IgD-negative memory B cell (primary cell): ENCODE measurements around the gene UBXN1. TPM values are rescaled to one million over a fixed set of nuclear protein-coding genes. Genes with fewer than 3 reads are reported as not detected.
A peak's percentile ranks its signal among the peaks of the same experiment; 100 is the strongest.
"Not testable (repeated sequence)": the region's sequence is repeated elsewhere in the genome, so short reads cannot be mapped to it uniquely, and the experiment has no call there.

ENCODE experiments used
- H3K27ac Mint-ChIP-seq, 3 donors: one replicate each; pipeline ENCODE4 v1.8.0; 2020 to 2022; ENCODE audit warnings: mild to moderate bottlenecking in 3 of 3, mixed read lengths in 3 of 3, moderate library complexity in 1 of 3
- H3K27me3 Mint-ChIP-seq: one replicate; pipeline ENCODE4 v1.8.0; 2021; ENCODE audit warnings: mixed read lengths
- H3K36me3 Mint-ChIP-seq: one replicate; pipeline ENCODE4 v1.8.0; 2020; ENCODE audit warnings: mild to moderate bottlenecking, mixed read lengths
- H3K4me1 Mint-ChIP-seq, 3 donors: one replicate each; pipeline ENCODE4 v1.8.0; 2020 to 2022; ENCODE audit warnings: mixed read lengths in 3 of 3, mild to moderate bottlenecking in 1 of 3
- H3K4me3 Mint-ChIP-seq, 4 donors: one replicate each; pipeline ENCODE4 v1.8.0; 2020 to 2022; ENCODE audit warnings: mild to moderate bottlenecking in 4 of 4, mixed read lengths in 4 of 4, moderate library complexity in 3 of 4
- H3K9me3 Mint-ChIP-seq, 3 donors: one replicate each; pipeline ENCODE4 v1.8.0; 2020 to 2021; ENCODE audit warnings: mixed read lengths in 3 of 3, mild to moderate bottlenecking in 1 of 3
- polyA plus RNA-seq: library from polyadenylated mRNA; unstranded; fragments of 300-500 nt; fragmentation: Illumina TruSeq; gene quantifications from one replicate; pipeline ENCODE4 v1.2.3, GENCODE V29; 2021

The UBXN1 gene
- polyA plus RNA-seq, 1 donor from 2014 or later: 228 TPM

DNA sequence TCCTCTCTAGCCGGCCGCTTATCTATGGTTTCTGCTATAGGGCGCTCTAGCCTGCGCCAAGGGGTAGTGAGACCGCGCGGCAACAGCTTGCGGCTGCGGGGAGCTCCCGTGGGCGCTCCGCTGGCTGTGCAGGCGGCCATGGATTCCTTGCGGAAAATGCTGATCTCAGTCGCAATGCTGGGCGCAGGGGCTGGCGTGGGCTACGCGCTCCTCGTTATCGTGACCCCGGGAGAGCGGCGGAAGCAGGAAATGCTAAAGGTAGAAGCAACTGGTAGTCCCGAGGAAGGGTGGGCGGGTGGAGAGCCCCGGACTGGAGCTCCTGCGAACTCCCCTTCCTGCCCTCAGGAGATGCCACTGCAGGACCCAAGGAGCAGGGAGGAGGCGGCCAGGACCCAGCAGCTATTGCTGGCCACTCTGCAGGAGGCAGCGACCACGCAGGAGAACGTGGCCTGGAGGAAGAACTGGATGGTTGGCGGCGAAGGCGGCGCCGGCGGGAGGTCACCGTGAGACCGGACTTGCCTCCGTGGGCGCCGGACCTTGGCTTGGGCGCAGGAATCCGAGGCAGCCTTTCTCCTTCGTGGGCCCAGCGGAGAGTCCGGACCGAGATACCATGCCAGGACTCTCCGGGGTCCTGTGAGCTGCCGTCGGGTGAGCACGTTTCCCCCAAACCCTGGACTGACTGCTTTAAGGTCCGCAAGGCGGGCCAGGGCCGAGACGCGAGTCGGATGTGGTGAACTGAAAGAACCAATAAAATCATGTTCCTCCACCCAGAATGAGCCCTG, 7.1 kb downstream of the UBXN1 start, which contains the start of the genes LBHD1 and UQCC3:
TSS of gene LBHD1 (minus strand) at position 660 of the 782 bp plus-strand sequence. CDS start 2,236 bp downstream, outside the sequence.
TSS of gene UQCC3 (plus strand) at position 66 of the 782 bp plus-strand sequence. CDS start at position 139, 73 bp downstream.
- Mint-ChIP-seq H3K27me3 (no peaks in the 10 kb centered on the region), H3K4me1 (peaks cover 21 to 29% (median 25%) of the 10 kb centered on the region in 3 donors), H3K36me3 (peaks cover 2% of the 10 kb centered on the region), H3K27ac (peak within 1 kb of the TSS; percentile 94 to 99 (median 99)), H3K9me3 (no peaks in the 10 kb centered on the region), H3K4me3 (peak within 1 kb of the TSS; percentile 98 to 100 (median 100))

DNA sequence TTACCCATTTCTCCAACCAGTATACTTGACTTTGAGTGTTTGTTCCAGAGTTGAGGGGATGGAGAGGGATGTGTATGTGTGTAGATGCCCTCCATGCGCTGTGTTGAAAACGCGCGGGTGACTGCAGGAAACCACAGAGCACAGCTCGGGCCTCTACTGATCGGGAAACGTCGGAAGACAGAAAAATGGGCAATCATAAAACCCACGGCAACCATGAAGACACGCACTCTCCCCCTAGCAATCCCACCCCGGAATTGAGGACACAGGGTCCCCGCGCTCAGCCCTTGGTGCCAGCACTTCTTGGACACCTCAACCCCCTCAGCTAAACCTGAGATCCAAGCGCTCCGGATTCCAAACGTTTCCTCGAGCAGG, 7.7 kb downstream of the UBXN1 start:
- H3K4me1 Mint-ChIP-seq: peaks cover 21 to 34% (median 28%) of the 10 kb centered on the region in 3 donors
- peak overlapping the region; percentile 98 to 100 (median 100) for H3K4me3 Mint-ChIP-seq
- H3K27ac Mint-ChIP-seq: peak overlapping the region; percentile 94 to 99 (median 99)
- no peaks in the 10 kb centered on the region for H3K9me3 Mint-ChIP-seq
- peaks cover 2% of the 10 kb centered on the region for H3K36me3 Mint-ChIP-seq
- no peaks in the 10 kb centered on the region for H3K27me3 Mint-ChIP-seq

DNA sequence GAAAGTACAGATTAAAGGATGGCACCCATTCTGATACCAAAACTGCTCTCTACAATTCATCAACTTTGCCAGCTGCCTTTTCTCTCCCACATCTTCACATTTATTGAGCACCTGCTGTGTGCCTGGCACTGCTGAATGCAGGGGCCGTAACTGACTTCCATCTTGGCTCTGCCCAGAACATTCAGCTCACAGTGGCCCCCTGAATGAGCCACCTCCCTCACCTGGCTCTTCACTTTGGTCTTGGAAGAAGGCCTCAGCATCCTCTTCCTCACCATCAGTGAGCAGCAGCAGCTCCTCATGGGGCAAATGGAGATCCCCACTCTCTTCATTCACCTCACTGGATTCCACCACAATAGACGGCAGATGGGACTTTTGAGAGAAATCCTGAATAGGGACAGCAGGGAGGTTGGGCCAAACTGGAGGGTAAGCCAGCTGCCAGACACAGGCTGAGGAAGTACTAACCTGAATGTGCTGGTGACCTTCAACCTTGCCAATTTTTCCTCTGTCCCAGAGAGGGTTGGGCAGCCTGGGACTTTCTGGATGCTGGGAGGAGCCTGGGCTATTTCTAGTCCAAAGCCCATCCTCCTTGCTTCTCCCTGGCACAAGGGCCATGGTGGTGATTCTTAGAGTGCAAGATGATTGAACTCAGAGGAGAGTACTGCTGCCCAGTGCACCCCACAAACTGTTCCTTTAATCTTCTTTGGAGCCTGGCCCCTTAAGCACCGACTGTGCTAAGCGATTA, 9.3 kb downstream of the UBXN1 start:
- Mint-ChIP-seq H3K9me3 (no peaks in the 10 kb centered on the region), H3K4me1 (peaks cover 29 to 32% (median 31%) of the 10 kb centered on the region in 3 donors), H3K36me3 (no peaks in the 10 kb centered on the region), H3K27me3 (no peaks in the 10 kb centered on the region), H3K27ac (peak overlapping the region in 2 of 3 donors; percentile 37 to 86), H3K4me3 (peak overlapping the region in 3 of 4 donors; percentile 83 to 100 (median 98))

DNA sequence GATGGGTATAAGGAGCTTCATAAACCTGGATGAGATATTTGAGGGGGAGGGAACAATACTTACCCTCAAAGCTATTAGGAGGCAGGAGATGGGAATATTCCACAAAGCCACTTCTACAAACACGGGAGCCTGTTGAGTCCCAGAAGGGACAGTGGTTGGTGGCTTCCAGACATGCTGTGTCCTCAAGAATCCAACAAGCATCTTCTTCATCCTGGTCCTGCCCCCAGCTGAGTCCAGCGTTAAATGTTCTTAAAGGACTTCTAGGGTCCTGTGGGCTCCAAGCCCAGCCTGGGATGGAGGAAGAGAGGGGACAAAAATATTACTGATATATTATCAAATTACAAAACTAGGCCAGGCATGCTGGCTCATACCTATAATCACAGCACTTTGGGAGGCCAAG, 11.4 kb downstream of the UBXN1 start:
- Mint-ChIP-seq H3K36me3 (no peaks in the 10 kb centered on the region), H3K4me1 (peaks cover 31 to 34% (median 34%) of the 10 kb centered on the region in 3 donors), H3K27ac (peak overlapping the region in 2 of 3 donors; percentile 98), H3K4me3 (peak overlapping the region in 3 of 4 donors; percentile 63 to 99 (median 98)), H3K9me3 (no peaks in the 10 kb centered on the region), H3K27me3 (no peaks in the 10 kb centered on the region)

DNA sequence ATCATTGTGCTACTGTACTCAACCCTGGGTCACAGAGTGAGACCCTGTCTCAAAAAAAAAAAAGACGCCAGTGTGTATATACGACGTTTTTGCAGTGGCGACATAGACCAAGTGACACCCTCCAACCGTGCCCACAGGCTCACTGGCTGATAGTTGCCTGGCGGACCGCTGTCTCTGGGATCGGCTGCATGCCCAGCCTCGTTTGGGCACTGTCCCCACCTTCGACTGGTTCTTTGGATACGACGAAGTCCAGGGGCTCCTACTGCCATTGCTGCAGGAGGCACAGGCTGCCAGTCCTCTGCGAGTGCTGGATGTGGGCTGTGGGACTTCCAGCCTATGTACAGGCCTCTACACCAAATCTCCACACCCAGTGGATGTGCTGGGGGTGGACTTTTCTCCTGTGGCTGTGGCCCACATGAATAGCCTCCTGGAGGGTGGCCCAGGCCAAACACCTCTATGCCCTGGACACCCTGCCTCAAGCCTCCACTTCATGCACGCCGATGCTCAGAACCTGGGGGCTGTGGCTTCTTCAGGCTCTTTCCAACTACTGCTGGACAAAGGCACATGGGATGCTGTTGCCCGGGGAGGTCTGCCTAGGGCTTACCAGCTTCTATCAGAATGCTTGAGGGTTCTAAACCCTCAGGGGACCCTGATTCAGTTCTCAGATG, 12.5 kb downstream of the UBXN1 start:
- Mint-ChIP-seq H3K4me1 (peaks cover 27 to 29% (median 29%) of the 10 kb centered on the region in 3 donors), H3K27me3 (no peaks in the 10 kb centered on the region), H3K9me3 (no peaks in the 10 kb centered on the region), H3K36me3 (no peaks in the 10 kb centered on the region), H3K27ac (peak overlapping the region; percentile 46 to 98 (median 98)), H3K4me3 (peak overlapping the region; percentile 96 to 99 (median 98))

DNA sequence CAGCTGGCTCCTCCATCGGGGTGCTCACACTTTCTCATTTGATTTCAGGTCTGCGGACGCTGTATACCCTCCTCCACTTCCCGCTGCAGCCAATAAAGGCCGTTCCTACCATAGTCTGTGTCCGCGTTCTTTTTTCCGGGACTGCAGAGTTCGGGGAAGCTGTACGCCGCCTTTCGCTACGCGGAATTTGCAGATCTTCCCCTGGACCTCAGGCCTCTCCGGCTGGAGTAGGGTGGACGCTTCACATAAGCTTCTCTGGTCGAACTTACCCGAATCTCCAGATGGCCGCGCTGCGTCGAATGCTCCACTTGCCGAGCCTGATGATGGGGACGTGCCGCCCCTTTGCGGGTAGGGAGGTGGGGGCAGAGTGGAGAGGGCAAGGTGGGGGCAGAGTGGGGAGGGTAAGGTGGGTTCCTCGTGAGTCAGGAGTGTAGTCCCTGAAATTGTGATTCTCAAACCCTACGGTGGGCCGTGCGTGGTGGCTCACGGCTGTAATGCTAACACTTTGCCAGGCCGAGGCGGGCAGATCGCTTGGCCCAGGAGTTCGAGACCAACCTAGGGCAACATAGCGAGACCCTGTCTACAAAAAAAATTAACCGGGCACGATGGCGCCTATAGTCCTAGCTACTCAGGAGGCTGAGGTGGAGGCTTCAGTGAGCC, 13.1 kb downstream of the UBXN1 start:
- Mint-ChIP-seq H3K27me3 (no peaks in the 10 kb centered on the region), H3K36me3 (no peaks in the 10 kb centered on the region), H3K4me3 (peak overlapping the region; percentile 96 to 99 (median 98)), H3K27ac (peak overlapping the region; percentile 95 to 98 (median 98)), H3K9me3 (no peaks in the 10 kb centered on the region), H3K4me1 (peaks cover 22 to 27% (median 25%) of the 10 kb centered on the region in 3 donors)

DNA sequence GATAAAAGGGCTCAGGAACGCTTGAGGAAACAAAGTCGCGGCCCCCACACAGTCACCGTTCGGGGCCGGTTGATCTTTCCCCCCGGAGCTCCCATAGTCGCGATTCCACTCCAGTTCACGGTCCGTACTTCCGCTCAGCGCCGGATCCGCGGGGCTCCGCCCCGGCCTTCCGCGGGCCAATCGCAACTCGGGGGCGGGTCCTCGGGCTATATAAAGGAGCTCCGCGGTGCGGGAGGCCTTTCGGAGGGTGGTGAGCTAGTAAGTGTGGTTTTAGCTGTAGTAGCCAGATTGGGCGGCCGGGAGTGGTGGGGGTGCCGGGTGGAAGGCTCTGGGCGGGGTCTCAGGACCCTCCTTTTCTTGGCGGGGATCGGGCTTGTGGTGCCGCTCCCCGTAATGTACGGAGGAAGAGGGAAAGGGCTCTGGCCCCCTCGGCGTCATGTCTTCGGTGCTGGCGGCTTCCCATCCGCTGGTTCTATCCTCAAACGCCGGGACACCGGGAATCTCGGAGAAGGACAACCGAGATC, 13.7 kb downstream of the UBXN1 start, which contains the start of the genes C11orf98 and CSKMT:
TSS of gene C11orf98 (minus strand) at position 136 of the 524 bp plus-strand sequence. CDS start at position 95, 41 bp downstream.
TSS of gene CSKMT (plus strand) at position 238 of the 524 bp plus-strand sequence. CDS start 568 bp downstream, outside the sequence.
- Mint-ChIP-seq H3K27me3 (no peaks in the 10 kb centered on the region), H3K36me3 (no peaks in the 10 kb centered on the region), H3K4me3 (peak within 1 kb of the TSS; percentile 96 to 99 (median 98)), H3K4me1 (peaks cover 21 to 24% (median 22%) of the 10 kb centered on the region in 3 donors), H3K27ac (peak within 1 kb of the TSS; percentile 95 to 98 (median 98)), H3K9me3 (no peaks in the 10 kb centered on the region)

DNA sequence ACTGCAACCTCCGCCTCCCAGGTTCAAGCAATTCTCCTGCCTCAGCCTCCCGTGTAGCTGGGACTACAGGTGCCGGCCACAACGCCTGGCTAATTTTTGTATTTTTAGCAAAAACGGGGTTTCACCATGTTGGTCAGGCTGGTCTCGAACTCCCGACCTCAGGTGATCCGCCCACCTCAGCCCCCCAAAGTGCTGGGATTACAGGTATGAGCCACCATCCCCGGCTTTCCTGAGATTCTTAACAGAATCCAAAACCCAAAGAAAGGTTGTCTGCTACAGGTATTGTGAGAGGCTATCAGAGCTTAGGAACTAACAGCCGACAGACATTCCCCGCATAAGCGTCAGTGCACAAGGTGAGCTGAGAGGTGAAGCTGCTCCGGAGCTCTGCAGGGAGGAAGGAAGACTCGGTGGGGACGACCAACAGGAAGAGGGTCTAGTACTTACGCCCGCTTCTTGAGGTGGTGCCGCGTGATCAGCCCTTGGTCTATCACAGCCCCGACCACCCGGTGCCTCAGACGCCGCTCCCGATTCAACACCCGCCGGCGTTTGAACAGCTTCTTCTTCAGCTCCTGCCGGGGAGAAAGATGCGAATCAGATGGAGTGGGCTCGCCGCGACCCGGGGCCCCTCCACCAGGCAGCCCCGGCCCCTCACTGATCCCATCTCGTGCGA, 14.3 kb downstream of the UBXN1 start:
- no peaks in the 10 kb centered on the region for H3K27me3 Mint-ChIP-seq
- H3K27ac Mint-ChIP-seq: peak overlapping the region; percentile 95 to 98 (median 98)
- no peaks in the 10 kb centered on the region for H3K36me3 Mint-ChIP-seq
- peaks cover 21 to 24% (median 22%) of the 10 kb centered on the region in 3 donors for H3K4me1 Mint-ChIP-seq
- H3K9me3 Mint-ChIP-seq: no peaks in the 10 kb centered on the region
- peak overlapping the region; percentile 96 to 99 (median 98) for H3K4me3 Mint-ChIP-seq

DNA sequence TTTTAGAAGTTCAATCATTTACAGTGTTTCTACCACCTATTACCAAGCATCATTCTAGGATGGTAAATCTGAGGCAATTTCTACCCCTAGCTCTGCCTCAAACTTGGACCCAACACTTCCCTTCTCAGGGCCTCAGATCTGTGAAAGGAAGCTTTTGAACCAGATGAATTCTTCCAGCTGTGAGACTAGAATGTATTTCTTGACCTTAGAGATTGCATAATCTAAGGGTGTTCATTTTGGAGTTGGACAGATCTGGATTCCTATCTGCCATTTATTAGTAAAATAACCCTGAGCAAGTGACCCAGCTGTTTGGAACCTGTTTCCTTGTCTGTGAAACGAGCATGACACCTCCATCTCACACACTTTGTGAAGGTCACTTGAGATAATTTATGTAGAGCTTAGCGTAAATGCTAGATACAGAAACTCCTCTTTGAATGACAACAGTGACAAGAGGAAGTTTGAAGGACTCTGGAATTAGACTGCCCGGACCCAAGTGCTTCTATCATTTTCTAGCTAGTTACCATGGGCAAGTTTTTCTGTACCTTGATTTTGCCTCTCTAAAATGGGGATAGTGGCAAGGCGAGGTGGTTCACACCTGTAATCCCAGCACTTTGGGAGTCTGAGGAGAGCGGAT, 22.0 kb downstream of the UBXN1 start:
- Mint-ChIP-seq H3K4me1 (peaks cover 7 to 11% (median 9%) of the 10 kb centered on the region in 3 donors), H3K36me3 (no peaks in the 10 kb centered on the region), H3K9me3 (no peaks in the 10 kb centered on the region), H3K27me3 (no peaks in the 10 kb centered on the region), H3K4me3 (peak overlapping the region in 1 of 4 donors; percentile 70), H3K27ac (peak overlapping the region in 1 of 3 donors; percentile 52)

DNA sequence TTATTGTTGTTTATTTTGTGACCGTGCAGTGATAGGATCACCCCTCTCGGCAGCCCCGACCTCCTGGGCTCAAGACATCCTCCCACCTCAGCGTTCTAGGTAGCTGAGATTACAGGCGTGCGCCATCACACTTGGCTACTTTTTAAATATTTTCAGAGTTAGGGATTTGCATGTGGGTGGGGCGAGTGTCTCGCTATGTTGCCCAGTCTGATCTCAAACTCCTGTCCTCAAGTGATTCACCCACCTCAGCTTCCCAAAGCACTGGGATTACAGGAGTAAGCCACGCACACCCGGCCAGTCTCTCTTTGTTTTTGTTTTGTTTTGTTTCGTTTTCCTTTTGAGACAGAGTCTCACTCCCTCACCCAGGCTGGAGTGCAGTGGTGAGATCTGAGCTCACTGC, 24.6 kb downstream of the UBXN1 start:
- Mint-ChIP-seq H3K36me3 (no peaks in the 10 kb centered on the region), H3K27ac (peak overlapping the region in 2 of 3 donors; percentile 81 to 100), H3K27me3 (no peaks in the 10 kb centered on the region), H3K4me1 (peaks cover 11 to 12% (median 11%) of the 10 kb centered on the region in 3 donors), H3K9me3 (no peaks in the 10 kb centered on the region), H3K4me3 (peak overlapping the region; percentile 89 to 99 (median 90))

DNA sequence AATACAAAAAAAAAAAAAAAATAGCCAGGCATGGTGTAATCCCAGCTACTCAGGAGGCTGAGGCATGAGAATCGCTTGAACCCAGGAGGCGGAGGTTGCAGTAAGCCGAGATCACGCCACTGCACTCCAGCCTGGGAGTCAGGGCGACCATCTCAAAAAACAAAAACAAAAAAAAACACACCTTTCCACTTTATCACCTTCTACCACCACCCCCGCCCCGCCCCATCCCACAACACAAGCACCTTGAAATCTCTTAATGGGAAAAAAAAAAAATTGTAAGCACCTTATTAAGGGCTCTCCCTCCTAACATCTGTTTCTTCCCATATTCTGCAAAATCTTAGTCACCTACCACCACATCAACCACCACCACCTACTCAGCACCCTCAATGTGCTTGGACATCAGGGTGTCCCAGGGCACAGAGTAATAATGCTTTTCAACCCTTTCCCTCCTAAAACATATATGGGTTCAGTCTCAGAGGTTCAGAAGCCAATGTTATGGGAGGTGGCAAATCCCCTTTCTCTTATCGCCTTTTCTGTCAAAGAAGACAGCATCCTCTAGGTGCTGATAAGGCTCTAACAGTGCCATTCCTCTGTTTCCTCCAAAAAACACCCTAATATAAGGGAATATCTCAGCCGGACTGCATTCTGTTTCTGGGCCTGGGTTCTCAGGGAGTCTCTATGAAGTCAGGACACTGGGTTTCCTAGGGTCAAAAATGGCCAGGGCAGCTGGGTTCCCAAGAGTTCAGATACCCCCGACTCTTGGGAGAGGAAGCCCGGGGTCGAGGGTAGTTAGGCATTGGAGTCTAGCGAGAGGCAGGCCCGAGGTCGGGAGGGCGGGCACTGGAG, 26.5 kb downstream of the UBXN1 start:
- no peaks in the 10 kb centered on the region for H3K36me3 Mint-ChIP-seq
- H3K27me3 Mint-ChIP-seq: no peaks in the 10 kb centered on the region
- H3K9me3 Mint-ChIP-seq: no peaks in the 10 kb centered on the region
- peaks cover 11 to 12% (median 11%) of the 10 kb centered on the region in 3 donors for H3K4me1 Mint-ChIP-seq
- peak overlapping the region; percentile 91 to 99 (median 96) for H3K4me3 Mint-ChIP-seq
- peak overlapping the region; percentile 92 to 100 (median 98) for H3K27ac Mint-ChIP-seq

DNA sequence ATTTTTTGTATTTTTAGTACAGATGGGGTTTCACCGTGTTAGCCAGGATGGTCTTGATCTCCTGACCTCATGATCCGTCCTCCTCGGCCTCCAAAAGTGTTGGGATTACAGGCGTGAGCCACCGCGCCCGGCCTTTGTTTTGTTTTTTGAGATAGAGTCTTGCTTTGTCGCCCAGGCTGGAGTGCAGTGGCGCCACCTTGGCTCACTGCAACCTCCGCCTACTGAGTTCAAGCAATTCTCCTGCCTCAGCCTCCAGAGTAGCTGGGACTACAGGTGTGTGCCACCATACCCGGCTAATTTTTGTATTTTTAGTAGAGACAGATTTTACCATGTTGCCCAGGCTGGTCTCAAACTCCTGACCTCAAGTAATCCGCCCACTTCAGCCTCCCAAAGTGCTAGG, 28.6 kb downstream of the UBXN1 start:
- Mint-ChIP-seq H3K4me3 (peak overlapping the region in 1 of 4 donors; percentile 66), H3K4me1 (peaks cover 15 to 18% (median 17%) of the 10 kb centered on the region in 3 donors)
- not testable (repeated sequence) for H3K27ac Mint-ChIP-seq, H3K27me3 Mint-ChIP-seq, H3K36me3 Mint-ChIP-seq, H3K9me3 Mint-ChIP-seq
